EH (cell line): ENCODE results near the gene ELL3.
"Not testable (repeated sequence)": the region's sequence is repeated elsewhere in the genome, so short reads cannot be mapped to it uniquely, and the experiment has no call there.

Experiments
- DNase-seq: peaks from one replicate; pipeline ENCODE4 v3.0.0-alpha.2; 2015; ENCODE audit warnings: low read depth

ELL3 gene

GRCh38 chr15:43791993-43792760, 15.4 kb upstream of the ELL3 start, which contains the start of gene SERF2:
Gene SERF2 (plus strand): TSS chr15:43792320. CDS start chr15:43792377, 57 bp downstream.
- DNase-seq: peak; percentile 100

GRCh38 chr15:43789409-43789808, 12.6 kb upstream of the ELL3 start:
- no peak for DNase-seq

GRCh38 chr15:43779016-43779415, 2.2 kb upstream of the ELL3 start:
- DNase-seq: no peak

- peak; percentile 81 for DNase-seq
These were observed 625 bp upstream of the ELL3 start for GRCh38 chr15:43777267-43777914.

GRCh38 chr15:43776101-43776717, 557 bp downstream of the ELL3 start:
- no peak for DNase-seq

GRCh38 chr15:43775411-43775965, 1.3 kb downstream of the ELL3 start:
- peak; percentile 61 for DNase-seq

GRCh38 chr15:43774062-43774461, 2.7 kb downstream of the ELL3 start:
- no peak for DNase-seq

GRCh38 chr15:43772624-43773023, 4.1 kb downstream of the ELL3 start:
- DNase-seq: no peak

GRCh38 chr15:43771816-43772215, 5.0 kb downstream of the ELL3 start:
- DNase-seq: no peak

- DNase-seq: peak; percentile 73
These were observed 7.1 kb downstream of the ELL3 start for GRCh38 chr15:43769584-43770228.

- peak; percentile 27 for DNase-seq
These were observed 12.8 kb downstream of the ELL3 start for GRCh38 chr15:43763819-43764446.

GRCh38 chr15:43762824-43763223, 13.9 kb downstream of the ELL3 start:
- DNase-seq: no peak

- DNase-seq: no peak
These were observed 24.9 kb downstream of the ELL3 start for GRCh38 chr15:43751885-43752284.

GRCh38 chr15:43749690-43750345, 26.9 kb downstream of the ELL3 start:
- no peak for DNase-seq

GRCh38 chr15:43748376-43748775, 28.4 kb downstream of the ELL3 start:
- peak; percentile 48 for DNase-seq

- DNase-seq: peak; percentile 68
These were observed 29.9 kb downstream of the ELL3 start for GRCh38 chr15:43746903-43747309.

- DNase-seq: peak; percentile 91
These were observed 30.4 kb downstream of the ELL3 start, which contains the start of gene PDIA3 for GRCh38 chr15:43746245-43746902. Gene PDIA3 (plus strand): TSS chr15:43746438. CDS start chr15:43746540, 102 bp downstream.

GRCh38 chr15:43735416-43735815, 41.4 kb downstream of the ELL3 start:
- DNase-seq: no peak

- peak; percentile 72 for DNase-seq
These were observed 48.6 kb downstream of the ELL3 start for GRCh38 chr15:43728053-43728725.

GRCh38 chr15:43726306-43726705, 50.5 kb downstream of the ELL3 start:
- DNase-seq: not testable (repeated sequence)
